ENCODE measurements around the gene RALGAPA2. TPM values are rescaled to one million over a fixed set of nuclear protein-coding genes. Genes with fewer than 3 reads are reported as not detected.

Gene RALGAPA2
- total RNA-seq, 1 donor from 2014 or later: 73.8 TPM

GRCh38 chr20:20632644-20633043 is 79.8 kb downstream of the RALGAPA2 start:
- H3K36me3 ChIP-seq: peaks cover 78% of the 10 kb centered on the region
- intact Hi-C loops (cut with DNase I): no loop called here

GRCh38 chr20:20630551-20630950 is 81.9 kb downstream of the RALGAPA2 start:
- Histone ChIP-seq H3K4me1 (no peaks in the 10 kb centered on the region), H3K4me3 (no peak overlapping the region), H3K9me3 (no peaks in the 10 kb centered on the region), H3K36me3 (peaks cover 81% of the 10 kb centered on the region), H3K27me3 (ENCODE audit: low read depth) (no peaks in the 10 kb centered on the region), H3K27ac (no peak overlapping the region)
- no peak for TF ChIP-seq CTCF (IDR thresholded peaks at IDR 0.05)
- DNase-seq (no peak), ATAC-seq (no peak)
- intact Hi-C loops (cut with DNase I): no loop called here

More at GRCh38 chr20:20632644-20633043, 79.8 kb downstream of the RALGAPA2 start:
- no peaks in the 10 kb centered on the region for H3K4me1 ChIP-seq
- H3K27me3 ChIP-seq (ENCODE audit: low read depth): no peaks in the 10 kb centered on the region
- no peak overlapping the region for H3K27ac ChIP-seq
- no peaks in the 10 kb centered on the region for H3K9me3 ChIP-seq
- no peak for TF ChIP-seq CTCF (IDR thresholded peaks at IDR 0.05)
- ATAC-seq: no peak
- no peak for DNase-seq
- H3K4me3 ChIP-seq: no peak overlapping the region

- no peak overlapping the region for H3K4me3 ChIP-seq
- no peaks in the 10 kb centered on the region for H3K4me1 ChIP-seq
- DNase-seq (no peak), ATAC-seq (no peak)
- H3K27me3 ChIP-seq (ENCODE audit: low read depth): no peaks in the 10 kb centered on the region
- no peaks in the 10 kb centered on the region for H3K9me3 ChIP-seq
- H3K27ac ChIP-seq: no peak overlapping the region
- intact Hi-C loops (cut with DNase I): no loop called here
- TF ChIP-seq CTCF (IDR thresholded peaks at IDR 0.05): no peak
- peaks cover 74% of the 10 kb centered on the region for H3K36me3 ChIP-seq
Measured at GRCh38 chr20:20629556-20630188, 82.8 kb downstream of the RALGAPA2 start.

GRCh38 chr20:20628314-20628713 is 84.1 kb downstream of the RALGAPA2 start:
- H3K4me3 ChIP-seq: no peak overlapping the region
- H3K27ac ChIP-seq: no peak overlapping the region
- TF ChIP-seq CTCF (IDR thresholded peaks at IDR 0.05): no peak
- peak; percentile 56 for DNase-seq
- no peaks in the 10 kb centered on the region for H3K9me3 ChIP-seq
- intact Hi-C loops (cut with DNase I): no loop called here
- H3K4me1 ChIP-seq: no peaks in the 10 kb centered on the region
- ATAC-seq: peak; percentile 34 to 59
- H3K27me3 ChIP-seq (ENCODE audit: low read depth): no peaks in the 10 kb centered on the region
- peaks cover 61% of the 10 kb centered on the region for H3K36me3 ChIP-seq

- DNase-seq: no peak
- peaks cover 56% of the 10 kb centered on the region for H3K36me3 ChIP-seq
- TF ChIP-seq CTCF (IDR thresholded peaks at IDR 0.05): no peak
- H3K9me3 ChIP-seq: no peaks in the 10 kb centered on the region
- H3K4me3 ChIP-seq: no peak overlapping the region
- intact Hi-C loops (cut with DNase I): no loop called here
- no peak overlapping the region for H3K27ac ChIP-seq
- H3K27me3 ChIP-seq (ENCODE audit: low read depth): no peaks in the 10 kb centered on the region
- H3K4me1 ChIP-seq: no peaks in the 10 kb centered on the region
- no peak for ATAC-seq
Measured at GRCh38 chr20:20627471-20627870, 85.0 kb downstream of the RALGAPA2 start.
